Measurements from ENCODE around the gene TCEANC2.

TCEANC2 gene

DNA sequence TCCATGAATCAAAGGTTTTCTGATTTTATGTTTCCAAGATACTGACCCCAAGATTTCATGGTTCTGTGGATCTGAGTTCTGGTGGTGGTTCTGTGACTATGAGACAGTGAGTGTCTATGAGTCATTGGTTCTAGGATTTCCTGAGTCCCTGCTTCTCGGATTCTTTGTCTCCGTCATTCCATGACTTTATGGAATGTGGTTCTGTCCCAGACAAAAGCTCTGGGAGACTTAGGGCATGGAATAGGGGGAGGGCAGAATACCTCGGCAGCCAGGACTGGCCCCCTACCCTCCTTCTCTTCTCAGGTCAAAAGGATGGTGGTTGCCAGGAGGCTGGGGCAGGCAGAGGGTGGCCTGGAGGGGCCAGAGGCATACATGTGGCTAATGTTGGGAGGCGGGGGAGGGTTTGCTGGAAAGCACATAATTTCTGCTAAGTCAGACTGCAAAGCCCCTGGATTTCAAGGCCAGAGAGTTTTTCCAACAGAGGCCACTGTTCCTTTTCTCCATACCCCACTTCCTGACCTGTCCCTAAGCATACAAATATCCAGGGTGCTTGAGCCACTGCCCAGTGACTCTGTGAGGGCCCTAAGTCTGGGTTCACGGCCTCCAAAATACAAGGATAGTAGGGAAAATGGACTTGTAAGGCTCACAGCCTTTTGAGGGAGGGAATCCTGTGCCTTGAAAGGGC lies 82.2 kb downstream of the TCEANC2 start:
- DNase-seq (ENCODE audit: low read depth, low spot score), result no peak

- DNase-seq (ENCODE audit: low read depth, low spot score), result no peak
These were observed 83.0 kb downstream of the TCEANC2 start for GRCh38 chr1:54136269-54136896.

DNA sequence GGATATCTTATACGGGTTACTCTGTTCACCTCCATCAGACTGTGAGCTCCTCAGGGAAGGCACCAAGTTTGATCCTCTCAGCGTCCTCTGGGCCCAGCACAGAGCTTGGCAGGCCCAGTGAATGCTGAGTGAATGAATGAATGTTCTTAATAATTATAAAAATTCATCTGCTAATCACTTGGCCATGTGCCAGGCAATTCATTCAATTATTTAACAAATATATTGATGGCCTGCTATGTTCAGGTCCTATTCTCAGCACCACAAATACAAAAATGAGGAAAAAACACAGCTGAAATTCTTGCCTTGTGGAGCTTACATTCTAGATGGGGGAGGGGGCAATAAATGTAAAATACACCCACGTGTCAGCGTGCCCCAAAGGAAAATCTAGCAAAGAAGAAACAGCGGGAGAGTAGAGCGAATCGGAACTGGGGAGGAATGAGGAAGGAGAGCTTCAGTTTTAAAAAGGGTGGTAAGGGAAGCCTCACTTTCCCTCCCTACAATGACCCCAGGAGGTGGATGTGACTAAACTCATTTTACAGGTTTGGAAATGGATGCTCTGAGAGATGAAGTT lies 83.6 kb downstream of the TCEANC2 start:
- no peak for DNase-seq (ENCODE audit: low read depth, low spot score)

DNA sequence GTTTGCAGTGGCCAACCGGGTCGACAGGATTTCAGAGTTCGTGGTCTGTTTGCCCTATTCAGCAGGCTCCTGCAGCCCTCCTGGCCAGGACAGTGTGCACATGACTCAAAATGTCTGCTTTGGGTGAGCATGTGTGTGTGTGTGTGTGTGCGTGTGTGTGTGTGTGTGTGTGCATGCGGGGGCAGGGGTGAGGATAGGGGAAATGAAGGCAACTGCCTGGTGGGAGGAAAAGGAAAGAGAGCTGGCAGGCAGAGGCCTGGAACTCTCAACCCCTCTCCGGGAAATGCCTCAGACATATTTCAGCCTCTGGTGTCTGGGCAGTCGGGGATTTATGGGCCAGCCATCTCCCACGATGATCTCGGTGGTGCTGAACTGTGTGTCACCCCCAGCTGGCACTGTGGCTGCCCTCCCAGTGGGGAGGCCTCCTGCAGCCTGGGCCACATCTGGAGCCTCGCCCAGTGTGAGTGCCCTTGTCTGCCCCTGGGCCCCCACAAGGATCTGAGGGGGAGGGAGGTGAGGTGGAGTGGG lies 84.2 kb downstream of the TCEANC2 start:
- no peak for DNase-seq (ENCODE audit: low read depth, low spot score)

DNA sequence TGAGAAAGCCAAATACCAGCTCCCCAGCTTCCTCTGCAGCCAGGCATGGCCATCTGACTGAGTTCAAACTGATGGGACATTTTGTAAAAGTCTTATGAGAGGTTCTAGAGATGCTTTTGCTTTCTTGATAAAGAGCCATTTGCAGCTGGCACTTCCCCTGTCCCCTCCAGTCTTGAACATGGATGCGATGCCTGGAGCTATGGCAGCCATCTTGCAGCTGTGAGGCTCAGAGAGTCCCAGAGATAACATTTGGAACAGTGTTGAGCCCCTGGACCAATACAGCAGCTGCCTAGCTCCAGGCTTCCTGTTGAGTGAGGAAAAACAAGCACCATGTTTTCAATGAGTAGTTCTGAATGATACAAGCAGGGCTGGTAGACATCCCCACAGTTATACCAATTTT lies 85.6 kb downstream of the TCEANC2 start:
- no peak for DNase-seq (ENCODE audit: low read depth, low spot score)

DNA sequence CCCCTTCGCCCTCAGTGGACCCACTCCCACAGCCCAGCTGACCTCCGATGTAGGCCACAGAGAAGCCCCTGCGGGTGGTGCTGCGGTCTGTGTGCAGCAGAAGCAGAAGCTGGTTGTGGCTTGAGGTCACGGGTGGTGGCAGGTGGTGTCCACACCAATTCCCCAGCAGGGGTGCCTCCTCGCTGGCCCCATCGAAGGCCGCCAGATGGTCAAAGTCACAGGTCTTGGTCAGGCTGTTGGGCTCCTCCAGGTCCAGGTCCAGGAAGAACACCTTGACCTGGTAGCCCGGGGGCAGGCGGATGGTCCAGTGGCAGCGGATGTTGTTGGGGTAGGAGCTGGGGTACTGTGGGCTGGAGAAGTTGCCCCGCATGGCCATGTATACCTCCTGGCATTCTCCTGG lies 86.3 kb downstream of the TCEANC2 start:
- no peak for DNase-seq (ENCODE audit: low read depth, low spot score)

- DNase-seq (ENCODE audit: low read depth, low spot score), result no peak
These were observed 88.9 kb downstream of the TCEANC2 start for GRCh38 chr1:54142146-54142900.

DNA sequence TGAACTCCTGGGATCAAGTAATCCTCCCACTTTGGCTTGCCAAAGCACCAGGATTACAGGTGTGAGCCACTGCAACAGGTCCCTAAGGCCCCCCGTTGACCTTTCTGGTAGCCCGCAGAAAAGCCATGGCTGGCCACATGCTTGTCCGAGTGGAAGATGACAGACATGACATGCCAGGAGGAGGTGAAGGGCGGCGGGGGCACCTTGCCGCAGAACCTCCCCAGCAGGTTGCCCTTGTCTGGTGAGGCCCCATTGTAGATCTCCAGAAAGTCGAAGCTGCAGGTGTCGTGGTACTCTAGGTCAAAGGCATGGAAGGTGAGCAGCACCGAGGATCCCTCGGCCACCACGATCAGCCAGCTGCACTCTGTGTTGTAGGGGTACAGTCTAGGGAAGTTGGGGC lies 91.0 kb downstream of the TCEANC2 start:
- DNase-seq (ENCODE audit: low read depth, low spot score), result no peak

- no peak for DNase-seq (ENCODE audit: low read depth, low spot score)
These were observed 96.3 kb downstream of the TCEANC2 start for GRCh38 chr1:54149734-54150133.

- DNase-seq (ENCODE audit: low read depth, low spot score), result no peak
These were observed 97.6 kb downstream of the TCEANC2 start for GRCh38 chr1:54151013-54151412.

- no peak for DNase-seq (ENCODE audit: low read depth, low spot score)
These were observed 99.3 kb downstream of the TCEANC2 start, which contains the start of gene CDCP2 for GRCh38 chr1:54152696-54153095. Gene CDCP2 (minus strand): TSS chr1:54153000. CDS start chr1:54152922, 78 bp downstream.

GRCh38 chr1:54153535-54154439 lies 100.4 kb downstream of the TCEANC2 start:
- no peak for DNase-seq (ENCODE audit: low read depth, low spot score)
